ENCODE measurements around the gene ACSL6. TPM values are rescaled to one million over a fixed set of nuclear protein-coding genes. Genes with fewer than 3 reads are reported as not detected.

The ACSL6 gene
- polyA plus RNA-seq, 2 of the 4 experiments (the other 2 are of a cell fraction): 0.06 to 0.09 TPM

GRCh38 chr5:131992370-131992769, 19.1 kb downstream of the ACSL6 start:
- CTCF ChIA-PET: interaction anchor here (1.2 to 4.1 kb wide), 3 partner anchors 14 to 403 kb away, joined by 4 to 22 read pairs (median 4); no protein-coding TSS in a partner anchor
- H3K4me2 ChIP-seq: no peak overlapping the region
- no peaks in the 10 kb centered on the region for H3K4me1 ChIP-seq
- DNase-seq (ENCODE audit: low read depth in 1 of 2, low spot score in 1 of 2) (no peak), ATAC-seq (no peak), FAIRE-seq (no peak)
- WGBS (ENCODE audit: missing lambda C conversion rate): 47% methylated on average over 5 of the region's 5 CpGs
- no peaks in the 10 kb centered on the region for H3K9me3 ChIP-seq
- no peak overlapping the region for H3K27ac ChIP-seq
- POLR2A ChIA-PET: no interaction called here
- no peak overlapping the region for H3K4me3 ChIP-seq
- TF ChIP-seq NFE2L2 (conservative IDR thresholded peaks at IDR 0.05; ENCODE audit: low read length) (no peak), KDM1A (IDR thresholded peaks at IDR 0.05; ENCODE audit: low read depth) (no peak), SREBF2 (IDR thresholded peaks at IDR 0.05) (no peak), FOXS1 (CRISPR knock-in tag; IDR thresholded peaks at IDR 0.05) (no peak), FOSB (CRISPR knock-in tag; IDR thresholded peaks at IDR 0.05) (no peak), CBX8 (IDR thresholded peaks at IDR 0.05) (no peak), JUNB (IDR thresholded peaks at IDR 0.05) (no peak), POLR2AphosphoS2 (conservative IDR thresholded peaks at IDR 0.05; ENCODE audit: low read length) (no peak), KDM5A (IDR thresholded peaks at IDR 0.05) (no peak), ZFP36 (IDR thresholded peaks at IDR 0.05; ENCODE audit: borderline replicate concordance, partially characterized antibody) (no peak), EHF (CRISPR knock-in tag; IDR thresholded peaks at IDR 0.05) (no peak), RNF2 (IDR thresholded peaks at IDR 0.05; ENCODE audit: borderline replicate concordance, low read depth) (no peak)

GRCh38 chr5:131991593-131992324, 19.7 kb downstream of the ACSL6 start:
- TF ChIP-seq JUNB (IDR thresholded peaks at IDR 0.05) (no peak), NPAS2 (CRISPR knock-in tag; IDR thresholded peaks at IDR 0.05; ENCODE audit: borderline replicate concordance) (no peak), NFE2L2 (conservative IDR thresholded peaks at IDR 0.05; ENCODE audit: low read length) (no peak), ZC3H11A (IDR thresholded peaks at IDR 0.05) (no peak), HOXB13 (CRISPR knock-in tag; IDR thresholded peaks at IDR 0.05; ENCODE audit: low read depth) (no peak), EP300 (IDR thresholded peaks at IDR 0.05) (no peak), CHD4 (IDR thresholded peaks at IDR 0.05; ENCODE audit: borderline replicate concordance) (no peak), NR3C1 (IDR thresholded peaks at IDR 0.05) (no peak), CBX2 (IDR thresholded peaks at IDR 0.05; ENCODE audit: borderline replicate concordance, low read depth) (no peak), TFCP2L1 (CRISPR knock-in tag; IDR thresholded peaks at IDR 0.05) (no peak), MAZ (IDR thresholded peaks at IDR 0.05; ENCODE audit: borderline replicate concordance, low read depth, low read length) (no peak), RFX5 (IDR thresholded peaks at IDR 0.05) (no peak), CHD2 (IDR thresholded peaks at IDR 0.05; ENCODE audit: low read length, partially characterized antibody) (no peak)
- ATAC-seq (no peak), DNase-seq (ENCODE audit: low read depth in 1 of 2, low spot score in 1 of 2) (no peak), FAIRE-seq (no peak)
- ChIA-PET POLR2A (no interaction called here), CTCF (interaction anchor here (0.9 to 4.1 kb wide), 4 partner anchors 15 to 402 kb away, joined by 3 to 22 read pairs (median 4); no protein-coding TSS in a partner anchor)
- Histone ChIP-seq H3K4me2 (no peak overlapping the region), H3K4me1 (no peaks in the 10 kb centered on the region), H3K27ac (no peak overlapping the region), H3K9me3 (no peaks in the 10 kb centered on the region), H3K4me3 (no peak overlapping the region)
- 44% methylated on average over 10 of the region's 10 CpGs for WGBS (ENCODE audit: missing lambda C conversion rate)

- Histone ChIP-seq H3K4me1 (no peaks in the 10 kb centered on the region), H3K4me3 (no peak overlapping the region), H3K9me3 (no peaks in the 10 kb centered on the region), H3K27ac (no peak overlapping the region), H3K4me2 (no peak overlapping the region)
- DNase-seq (ENCODE audit: low read depth in 1 of 2, low spot score in 1 of 2): no peak
- no peak for TF ChIP-seq HDAC2 (IDR thresholded peaks at IDR 0.05)
- no peak for TF ChIP-seq PBX3 (IDR thresholded peaks at IDR 0.05)
- TF ChIP-seq, protein P1, sequence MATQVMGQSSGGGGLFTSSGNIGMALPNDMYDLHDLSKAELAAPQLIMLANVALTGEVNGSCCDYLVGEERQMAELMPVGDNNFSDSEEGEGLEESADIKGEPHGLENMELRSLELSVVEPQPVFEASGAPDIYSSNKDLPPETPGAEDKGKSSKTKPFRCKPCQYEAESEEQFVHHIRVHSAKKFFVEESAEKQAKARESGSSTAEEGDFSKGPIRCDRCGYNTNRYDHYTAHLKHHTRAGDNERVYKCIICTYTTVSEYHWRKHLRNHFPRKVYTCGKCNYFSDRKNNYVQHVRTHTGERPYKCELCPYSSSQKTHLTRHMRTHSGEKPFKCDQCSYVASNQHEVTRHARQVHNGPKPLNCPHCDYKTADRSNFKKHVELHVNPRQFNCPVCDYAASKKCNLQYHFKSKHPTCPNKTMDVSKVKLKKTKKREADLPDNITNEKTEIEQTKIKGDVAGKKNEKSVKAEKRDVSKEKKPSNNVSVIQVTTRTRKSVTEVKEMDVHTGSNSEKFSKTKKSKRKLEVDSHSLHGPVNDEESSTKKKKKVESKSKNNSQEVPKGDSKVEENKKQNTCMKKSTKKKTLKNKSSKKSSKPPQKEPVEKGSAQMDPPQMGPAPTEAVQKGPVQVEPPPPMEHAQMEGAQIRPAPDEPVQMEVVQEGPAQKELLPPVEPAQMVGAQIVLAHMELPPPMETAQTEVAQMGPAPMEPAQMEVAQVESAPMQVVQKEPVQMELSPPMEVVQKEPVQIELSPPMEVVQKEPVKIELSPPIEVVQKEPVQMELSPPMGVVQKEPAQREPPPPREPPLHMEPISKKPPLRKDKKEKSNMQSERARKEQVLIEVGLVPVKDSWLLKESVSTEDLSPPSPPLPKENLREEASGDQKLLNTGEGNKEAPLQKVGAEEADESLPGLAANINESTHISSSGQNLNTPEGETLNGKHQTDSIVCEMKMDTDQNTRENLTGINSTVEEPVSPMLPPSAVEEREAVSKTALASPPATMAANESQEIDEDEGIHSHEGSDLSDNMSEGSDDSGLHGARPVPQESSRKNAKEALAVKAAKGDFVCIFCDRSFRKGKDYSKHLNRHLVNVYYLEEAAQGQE (IDR thresholded peaks at IDR 0.05): no peak
- TF ChIP-seq BHLHE40 (IDR thresholded peaks at IDR 0.05; ENCODE audit: low read depth, low read length): no peak
- no peak for ATAC-seq
- ChIA-PET POLR2A (no interaction called here), CTCF (interaction anchor here (0.9 to 4.1 kb wide), 2 partner anchors 16 to 37 kb away, joined by 3 to 22 read pairs; no protein-coding TSS in a partner anchor)
- FAIRE-seq: no peak
- WGBS (ENCODE audit: missing lambda C conversion rate): 81% methylated on average over 10 of the region's 13 CpGs
These were observed 20.7 kb downstream of the ACSL6 start for GRCh38 chr5:131990716-131991115.
